ENCODE data around the gene ARSG.

Gene ARSG

DNA sequence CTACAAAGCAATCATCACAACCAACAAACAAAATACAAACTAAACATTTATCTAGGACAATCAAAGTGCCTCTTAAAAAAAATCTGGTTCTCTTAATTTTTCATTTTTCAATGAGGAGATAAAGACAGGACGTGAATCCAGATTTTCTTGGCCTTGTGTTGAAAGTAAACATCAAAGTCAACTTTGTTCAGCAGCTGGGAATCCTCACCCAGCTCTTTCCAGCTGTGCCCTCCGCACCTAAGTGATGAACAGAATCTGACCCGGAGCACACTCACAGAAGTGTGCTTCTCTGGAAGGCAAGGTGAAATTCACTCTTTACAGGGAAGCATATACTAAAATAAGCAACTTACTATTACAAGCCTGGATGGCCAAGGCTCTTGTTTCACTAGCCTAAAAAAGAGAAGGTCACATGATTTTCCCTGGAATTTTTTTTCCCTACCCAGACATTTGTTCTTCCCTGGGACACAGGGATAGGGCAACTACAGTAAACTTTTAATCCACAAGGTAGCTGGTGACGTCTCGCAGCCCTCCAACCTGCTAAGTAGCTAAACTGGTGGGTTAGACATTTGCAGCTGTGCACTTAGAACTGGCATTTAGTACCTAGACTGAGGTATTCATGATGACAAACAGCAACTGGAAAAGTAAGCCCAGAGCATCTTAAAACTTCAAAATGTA, 162.8 kb downstream of the ARSG start:
- DNase-seq (ENCODE audit: low read depth) = no peak

DNA sequence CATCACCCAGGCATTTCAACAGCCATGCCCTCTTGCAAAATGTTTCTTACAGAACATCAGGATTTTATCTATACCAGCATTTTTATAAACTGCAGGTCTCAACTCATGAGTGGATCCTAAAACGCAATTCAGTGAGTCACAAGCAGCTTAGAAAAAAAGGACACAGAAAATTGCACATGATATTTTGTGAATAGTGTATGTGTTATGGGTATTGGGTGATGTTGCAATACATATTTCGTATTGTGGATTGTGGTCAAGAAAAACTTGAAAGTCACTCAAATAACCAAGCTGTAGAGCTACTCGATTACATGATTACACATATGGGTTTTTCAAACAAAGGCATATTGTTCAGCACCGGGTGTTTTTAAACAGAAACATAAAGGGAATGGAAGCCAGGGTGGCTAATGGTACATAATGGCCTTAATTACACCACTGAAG, 164.6 kb downstream of the ARSG start:
- DNase-seq (ENCODE audit: low read depth) = no peak

DNA sequence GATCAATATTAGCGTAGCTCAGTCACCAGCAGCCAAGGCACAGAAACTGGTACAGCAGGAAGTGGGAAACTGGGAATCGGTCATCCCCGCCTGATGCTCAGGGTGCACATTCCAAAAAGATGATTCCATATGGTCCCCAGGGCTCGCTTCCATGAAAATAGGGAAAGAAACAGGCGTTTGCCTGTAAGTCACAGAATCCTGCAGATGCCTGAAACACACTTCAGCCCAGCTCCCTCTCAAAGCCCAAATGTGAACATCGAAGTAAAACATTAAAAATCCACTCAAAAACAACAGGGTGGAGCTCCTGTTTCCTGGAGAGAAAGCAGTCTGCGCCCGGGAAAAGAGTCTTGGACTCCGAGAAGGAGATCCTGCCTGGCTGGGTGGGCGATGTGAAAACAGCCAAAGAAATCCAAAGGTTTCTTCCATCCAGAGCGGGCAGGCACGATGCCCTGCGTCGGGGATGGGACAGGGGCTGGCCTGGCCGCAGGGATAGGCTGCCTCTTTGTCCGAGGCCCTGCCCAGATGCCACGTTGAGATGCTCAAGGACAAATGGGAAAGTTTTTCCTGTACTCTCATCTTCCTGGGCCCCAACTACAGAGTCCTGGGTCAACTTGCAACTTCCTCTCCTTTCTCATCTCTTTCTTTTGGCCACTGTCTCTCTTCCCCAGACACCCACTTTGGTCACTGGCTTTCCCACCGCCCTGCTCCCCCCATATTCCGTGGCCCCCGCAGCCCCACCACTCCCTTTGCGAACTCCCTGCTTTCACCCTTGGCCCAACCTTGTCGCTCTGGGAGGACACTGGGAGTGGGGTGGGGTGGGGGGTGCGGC, 165.3 kb downstream of the ARSG start:
- no peak for DNase-seq (ENCODE audit: low read depth)

DNA sequence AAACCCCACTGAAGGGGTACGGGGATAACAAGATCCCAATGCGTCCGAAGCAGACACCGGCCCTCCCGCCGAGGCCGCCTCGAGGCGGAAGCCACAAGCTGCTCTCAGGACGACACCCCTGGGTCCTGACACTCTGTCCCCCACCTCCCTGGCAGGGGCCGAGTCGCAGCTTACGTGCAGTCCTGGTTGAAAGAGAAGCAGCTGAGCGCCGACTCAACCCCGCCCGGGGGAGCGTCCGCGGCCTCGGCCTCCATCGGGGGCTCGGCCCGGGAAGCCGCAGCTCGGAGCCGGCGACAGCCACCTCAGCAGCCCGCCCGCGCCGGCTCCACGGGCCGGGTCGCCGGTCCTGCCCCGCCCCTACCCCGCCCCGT, 165.9 kb downstream of the ARSG start, which contains the start of gene WIPI1:
Gene WIPI1 (minus strand): TSS at position 329 of the 371 bp plus-strand sequence. CDS start 75 bp downstream, at position 254.
- DNase-seq (ENCODE audit: low read depth) = no peak

DNA sequence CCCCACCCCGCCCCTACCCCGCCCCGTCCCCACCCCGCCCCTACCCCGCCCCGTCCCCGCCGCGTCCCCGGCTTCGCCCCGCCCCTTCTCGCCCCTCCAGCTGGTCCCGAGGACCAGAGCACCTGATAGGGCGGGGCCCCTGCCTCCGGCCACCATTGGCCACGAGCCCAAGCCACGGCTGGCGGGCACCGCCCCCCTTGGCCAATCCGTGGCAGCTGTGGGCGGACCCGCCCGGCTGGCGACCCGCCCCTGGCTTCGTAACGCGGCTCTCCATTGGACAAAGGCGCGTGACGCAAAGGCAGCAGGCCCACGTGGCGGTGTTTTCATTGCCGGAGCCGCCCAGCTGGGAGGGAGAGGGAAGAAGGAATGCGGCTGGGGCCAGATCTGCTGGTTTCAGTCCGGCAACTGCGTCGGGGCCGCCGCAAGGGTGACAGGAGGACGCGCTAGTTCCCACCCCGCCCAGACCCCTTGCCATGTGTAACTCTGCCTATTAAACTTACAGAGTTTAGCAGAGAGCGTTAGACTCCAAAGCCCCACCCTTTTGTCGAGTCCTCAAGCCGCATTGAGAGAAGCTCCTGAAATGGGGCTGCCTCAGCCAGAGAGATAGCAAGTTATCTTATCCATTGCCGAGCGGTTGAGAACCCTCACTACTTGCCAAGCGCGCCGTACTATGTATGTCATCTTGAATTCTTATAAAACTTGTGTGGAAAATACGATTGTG, 166.4 kb downstream of the ARSG start:
- peak; percentile 97 for DNase-seq (ENCODE audit: low read depth)

DNA sequence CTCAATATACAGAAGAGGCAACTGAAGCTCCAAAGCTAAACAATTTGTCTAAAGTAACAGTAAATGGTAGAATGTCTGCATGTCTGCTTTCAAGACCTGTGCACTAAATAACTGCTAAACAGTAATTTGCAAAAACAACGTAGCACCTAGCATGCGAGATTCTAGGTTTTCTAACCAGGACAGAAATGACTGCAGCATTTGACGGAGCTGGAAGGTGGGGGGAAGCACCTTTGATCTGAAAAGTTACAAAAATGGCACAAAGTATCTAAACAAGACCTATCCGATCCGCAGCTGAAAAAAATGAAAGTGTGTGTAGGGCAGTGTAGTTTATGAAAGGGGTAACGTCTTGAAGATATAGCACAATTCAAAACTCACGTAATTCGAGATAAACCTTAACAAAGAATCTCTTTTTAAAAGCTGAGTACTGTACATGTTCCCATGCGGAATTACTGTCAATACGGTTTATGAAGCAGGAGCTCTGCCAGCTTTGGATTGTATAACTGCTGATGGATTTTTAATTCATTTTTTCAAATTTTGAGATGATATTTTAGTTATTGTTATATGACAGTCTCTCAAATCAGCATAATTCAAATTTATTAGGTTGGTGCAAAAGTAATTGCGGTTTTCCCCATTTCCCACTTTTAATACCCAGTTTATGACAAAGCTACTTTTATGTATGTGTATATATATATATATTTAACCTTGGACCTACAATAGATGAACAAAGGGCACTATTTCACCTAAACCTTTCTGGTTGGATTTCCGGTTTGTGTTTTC, 167.2 kb downstream of the ARSG start:
- no peak for DNase-seq (ENCODE audit: low read depth)

DNA sequence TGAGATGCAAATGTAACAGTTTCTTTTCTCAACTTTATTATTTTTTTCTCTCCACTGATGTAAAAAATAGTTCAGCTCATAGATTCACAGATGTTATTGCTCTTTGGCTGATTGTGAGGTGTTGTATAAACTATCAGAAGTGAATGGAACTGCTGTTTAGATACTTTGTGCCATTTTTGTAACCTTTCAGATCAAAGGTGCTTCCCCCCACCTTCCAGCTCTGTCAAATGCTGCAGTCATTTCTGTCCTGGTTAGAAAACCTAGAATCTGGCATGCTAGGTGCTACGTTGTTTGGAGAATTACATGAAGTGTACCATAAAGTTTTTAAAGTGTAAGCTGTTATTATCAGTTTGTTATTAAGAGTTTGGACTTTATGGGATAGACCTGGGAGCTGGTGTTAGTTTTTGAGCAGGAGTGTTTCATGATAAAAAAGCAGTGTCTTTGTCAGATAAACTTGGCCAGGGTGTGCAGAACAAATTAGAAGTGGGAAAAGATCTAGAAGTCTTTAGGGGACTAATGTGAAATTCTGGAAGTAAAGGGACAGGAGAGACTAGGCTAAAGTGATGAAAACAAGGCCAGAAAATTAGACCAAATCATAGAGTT, 167.8 kb downstream of the ARSG start:
- DNase-seq (ENCODE audit: low read depth) = no peak

DNA sequence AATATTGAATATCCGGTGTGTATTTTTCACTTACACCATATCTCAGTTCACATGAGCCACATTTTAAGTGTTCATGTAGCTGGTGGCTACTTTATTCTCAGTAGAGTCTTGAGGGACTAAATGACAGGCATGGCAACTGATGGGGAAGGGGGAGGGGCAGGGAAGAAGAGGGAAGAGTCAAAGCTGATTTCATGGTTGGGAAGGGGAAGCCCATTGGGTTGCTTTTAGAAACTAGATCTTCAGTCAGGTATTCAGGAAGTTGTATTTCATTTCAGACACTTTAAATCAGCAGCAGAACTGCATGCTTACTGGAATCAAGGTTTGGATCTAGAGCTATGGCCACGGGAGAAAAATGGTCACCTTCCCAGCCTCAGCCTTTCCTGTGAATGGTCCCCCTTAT, 168.9 kb downstream of the ARSG start:
- no peak for DNase-seq (ENCODE audit: low read depth)

DNA sequence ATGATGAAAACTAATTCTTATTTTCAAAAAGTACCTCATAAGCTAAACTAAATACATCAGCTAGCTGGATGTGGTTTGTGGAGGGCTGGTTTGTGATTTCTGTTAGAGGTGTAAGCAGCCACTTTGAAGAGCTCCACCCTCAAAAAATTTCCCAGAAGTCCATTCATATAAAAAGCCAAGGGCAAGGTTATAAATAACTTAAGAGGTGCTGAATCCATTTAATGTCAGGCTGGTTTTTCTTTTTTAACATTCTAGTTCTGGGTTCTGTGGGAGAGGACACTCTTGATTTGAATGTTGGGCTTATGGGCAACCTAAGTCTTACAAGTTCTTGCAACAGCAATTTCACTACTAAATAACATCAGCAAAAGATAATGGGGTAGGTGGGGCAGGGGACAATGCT, 169.4 kb downstream of the ARSG start:
- no peak for DNase-seq (ENCODE audit: low read depth)

DNA sequence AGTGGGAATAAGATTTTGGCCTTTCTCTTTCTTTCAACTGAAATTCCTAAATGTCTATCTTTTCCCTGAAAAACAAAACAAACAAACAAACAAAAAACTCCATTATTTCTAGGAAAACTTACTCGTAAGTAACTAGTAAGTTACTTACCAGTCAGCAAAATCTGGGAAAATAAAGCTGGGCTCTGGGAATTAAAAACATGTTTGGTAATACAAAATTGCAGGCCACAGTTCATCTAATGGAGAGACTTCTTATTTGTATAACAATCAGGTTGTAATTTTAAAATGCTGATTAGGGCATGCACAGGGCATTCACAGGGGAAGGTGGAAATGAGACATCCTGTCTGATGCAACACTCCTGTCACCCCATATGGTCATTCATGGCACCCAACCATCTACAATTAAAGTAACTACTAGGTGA, 169.8 kb downstream of the ARSG start:
- no peak for DNase-seq (ENCODE audit: low read depth)

DNA sequence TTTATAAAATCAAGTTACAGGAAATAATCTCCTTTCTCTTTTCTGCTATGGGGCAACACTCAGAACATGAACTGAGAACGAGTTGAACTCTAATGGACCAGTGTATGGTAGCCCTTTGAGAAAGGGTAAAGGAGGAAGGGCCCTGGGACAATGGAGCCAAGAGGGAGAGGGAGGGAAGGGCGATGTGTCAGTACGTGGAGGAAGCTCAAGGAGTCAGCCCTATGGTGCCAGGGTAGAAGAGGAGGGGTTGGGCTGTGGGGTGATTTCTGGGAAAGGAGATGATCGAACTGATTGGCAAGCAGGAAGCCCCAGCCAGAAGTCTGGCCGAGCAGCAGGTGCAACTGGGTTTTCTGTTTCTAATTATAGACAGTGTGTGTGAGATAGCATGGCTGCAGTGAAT, 170.3 kb downstream of the ARSG start:
- DNase-seq (ENCODE audit: low read depth) = no peak

DNA sequence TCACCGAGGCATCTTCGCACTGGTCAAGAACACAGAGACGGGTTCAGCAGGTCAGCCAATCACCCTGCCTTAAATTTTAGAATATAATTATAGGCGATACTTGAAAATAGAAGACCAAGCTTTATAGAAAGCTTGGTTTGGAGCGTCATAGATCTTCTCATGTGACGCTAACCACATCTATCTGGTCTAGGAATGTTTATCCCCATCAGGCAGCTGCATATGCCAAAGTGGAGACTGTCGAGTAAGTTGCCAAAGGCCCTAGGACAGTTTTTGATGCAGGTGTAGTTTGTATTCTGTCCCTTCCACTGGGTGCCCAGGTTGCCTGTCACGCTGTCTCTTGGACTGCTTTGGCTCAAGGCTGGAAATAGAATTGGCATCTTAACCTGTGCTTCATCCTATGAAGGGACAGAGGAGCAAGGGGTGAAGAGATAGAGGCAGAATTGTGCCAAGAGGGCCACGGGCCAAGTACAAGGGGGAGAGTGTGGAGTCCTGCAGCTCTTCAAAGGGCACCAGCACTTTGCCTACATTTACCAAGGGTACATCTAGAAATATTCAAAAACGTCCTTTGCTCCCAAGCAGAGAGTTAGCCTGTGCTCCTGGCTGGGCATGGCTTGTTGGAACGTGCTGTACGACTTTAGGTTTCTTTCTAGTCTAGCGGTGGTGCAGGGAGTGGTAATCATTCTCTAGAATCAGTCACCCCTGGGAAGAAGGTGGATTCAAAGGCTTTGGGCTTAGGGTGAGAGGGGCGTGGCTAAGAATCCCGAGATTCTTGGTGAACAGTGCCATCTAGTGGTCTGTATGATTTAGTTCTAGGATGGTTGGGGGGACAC, 171.3 kb downstream of the ARSG start:
- DNase-seq (ENCODE audit: low read depth) = peak; percentile 35

DNA sequence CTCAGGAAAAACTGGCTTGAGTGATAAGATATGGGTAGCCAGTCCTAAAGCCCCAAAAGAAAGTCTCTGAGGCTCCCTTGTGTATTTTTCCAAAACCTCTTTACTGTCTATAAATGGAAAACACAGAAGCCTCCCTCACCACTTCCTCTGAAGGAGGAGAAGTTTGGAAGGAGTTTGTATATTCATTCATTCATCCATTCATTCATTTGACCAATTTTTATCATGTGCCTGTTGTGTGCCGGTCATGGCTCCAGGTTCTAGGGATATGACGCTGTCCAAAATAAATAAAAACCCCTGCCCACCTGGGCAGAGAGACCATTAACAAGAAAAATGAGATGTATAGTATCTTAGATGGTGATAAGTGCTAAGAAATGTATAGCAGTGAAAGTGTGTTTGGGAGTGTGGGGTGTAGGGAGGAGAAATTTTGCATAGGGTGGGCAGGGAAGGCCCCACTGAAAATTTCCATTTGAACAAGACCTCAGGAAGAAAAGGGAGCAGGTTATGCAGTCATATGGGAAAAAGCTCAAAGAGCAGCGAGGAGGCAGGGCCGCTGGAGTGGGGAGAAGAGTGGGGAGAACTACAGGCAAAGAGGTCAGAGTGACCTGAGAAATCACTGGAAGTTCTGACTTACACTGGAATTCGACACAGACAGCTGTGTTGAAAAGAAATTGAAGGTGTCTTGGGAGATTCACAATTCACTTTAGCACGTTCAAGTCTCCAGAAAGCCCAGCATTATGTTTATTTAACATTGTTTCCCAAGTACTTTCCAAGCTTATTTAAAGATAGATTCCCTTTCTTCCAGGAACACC, 172.1 kb downstream of the ARSG start:
- no peak for DNase-seq (ENCODE audit: low read depth)

DNA sequence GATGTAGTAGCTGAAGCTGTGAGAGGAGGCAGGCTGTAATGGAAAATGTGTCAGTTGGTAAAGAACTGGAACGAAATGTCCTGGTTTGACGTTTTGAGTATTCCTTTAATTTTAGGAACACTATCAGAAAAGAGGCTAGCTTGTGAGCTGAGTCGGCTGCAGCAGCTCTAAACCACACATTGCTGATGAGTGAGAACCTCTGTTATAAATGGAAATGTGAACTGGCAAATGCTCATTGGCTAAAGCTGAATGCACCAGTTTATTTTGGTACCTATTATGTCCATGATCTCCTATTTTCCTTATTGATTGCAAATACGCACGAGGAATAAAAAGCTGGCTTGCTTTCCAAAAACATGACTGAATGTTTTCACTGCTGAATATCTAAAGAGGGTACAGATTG, 177.0 kb downstream of the ARSG start:
- DNase-seq (ENCODE audit: low read depth) = no peak

DNA sequence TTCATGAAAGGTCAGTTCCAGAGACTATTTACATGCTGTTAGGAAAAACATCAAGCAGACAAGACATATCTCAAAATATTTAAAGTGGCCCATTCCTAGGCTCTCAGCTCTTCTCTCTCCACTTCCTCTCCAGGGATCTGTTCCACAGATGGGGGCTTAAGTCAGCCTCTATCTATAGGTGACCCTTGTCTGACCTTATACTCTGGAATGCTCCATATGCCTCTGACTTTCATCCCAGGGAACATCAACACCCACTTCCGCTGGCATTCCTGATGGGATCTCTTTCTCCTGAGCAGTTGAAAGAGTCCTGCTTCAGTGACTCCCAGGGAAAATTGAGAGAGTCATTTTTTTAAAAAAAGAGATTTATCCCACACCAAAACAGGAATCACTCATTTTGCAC, 177.5 kb downstream of the ARSG start:
- no peak for DNase-seq (ENCODE audit: low read depth)
